Colonic mucosa (tissue), 4 donors: ENCODE measurements around the gene PLXND1. TPM values are rescaled to one million over a fixed set of nuclear protein-coding genes. Genes with fewer than 3 reads are reported as not detected.

Experiments
- DNase-seq: peaks from one replicate; pipeline ENCODE4 v3.0.0-alpha.2; 2020
- H3K27ac ChIP-seq: fragments of 200-600 bp; one replicate; pipeline ENCODE4 v1.8.0; 2021
- H3K27me3 ChIP-seq: fragments of 200-600 bp; one replicate; pipeline ENCODE4 v1.8.0; 2021
- H3K36me3 ChIP-seq: fragments of 200-600 bp; one replicate; pipeline ENCODE4 v1.8.0; 2021
- H3K4me1 ChIP-seq: fragments of 200-600 bp; one replicate; pipeline ENCODE4 v1.8.0; 2021; ENCODE audit warnings: mild to moderate bottlenecking
- H3K4me3 ChIP-seq: fragments of 200-600 bp; one replicate; pipeline ENCODE4 v1.8.0; 2021
- H3K9ac ChIP-seq, 2 donors: one replicate each; pipeline ENCODE4 v1.7.0; 2013; ENCODE audit warnings: control low read depth in 2 of 2, low read depth in 2 of 2, low read length in 2 of 2
- H3K9me3 ChIP-seq: fragments of 200-600 bp; one replicate; pipeline ENCODE4 v1.8.0; 2021
- CTCF ChIP-seq: fragments of 200-600 bp; IDR thresholded peaks from one replicate; pipeline ENCODE4 v1.8.0; 2022; ENCODE audit warnings: antibody characterized with exemption, mild to moderate bottlenecking
- intact Hi-C: fragments of 100-400 bp; cut with DNase I; formaldehyde crosslinking; loops from one replicate; pipeline ENCODE4 v1.14.1; 2022
- total RNA-seq, 2 donors: library from RNA; stranded (reverse); fragmentation: NEBNext Ultra II Directional in 1 of 2; extraction: Animal tissue kit (Norgen Biotek cat#: 25700) in 1 of 2; gene quantifications; one replicate each; pipeline ENCODE4 v1.2.1, GENCODE V29; 2021
- donor health status: healthy.
- donor health status: DM: no; HTN: no; CAD: no.
- donor health status: DM: no; HTN: no; CAD: no.

PLXND1 gene
- total RNA-seq, 2 donors from 2014 or later = 25.6 to 26.7 TPM

DNA sequence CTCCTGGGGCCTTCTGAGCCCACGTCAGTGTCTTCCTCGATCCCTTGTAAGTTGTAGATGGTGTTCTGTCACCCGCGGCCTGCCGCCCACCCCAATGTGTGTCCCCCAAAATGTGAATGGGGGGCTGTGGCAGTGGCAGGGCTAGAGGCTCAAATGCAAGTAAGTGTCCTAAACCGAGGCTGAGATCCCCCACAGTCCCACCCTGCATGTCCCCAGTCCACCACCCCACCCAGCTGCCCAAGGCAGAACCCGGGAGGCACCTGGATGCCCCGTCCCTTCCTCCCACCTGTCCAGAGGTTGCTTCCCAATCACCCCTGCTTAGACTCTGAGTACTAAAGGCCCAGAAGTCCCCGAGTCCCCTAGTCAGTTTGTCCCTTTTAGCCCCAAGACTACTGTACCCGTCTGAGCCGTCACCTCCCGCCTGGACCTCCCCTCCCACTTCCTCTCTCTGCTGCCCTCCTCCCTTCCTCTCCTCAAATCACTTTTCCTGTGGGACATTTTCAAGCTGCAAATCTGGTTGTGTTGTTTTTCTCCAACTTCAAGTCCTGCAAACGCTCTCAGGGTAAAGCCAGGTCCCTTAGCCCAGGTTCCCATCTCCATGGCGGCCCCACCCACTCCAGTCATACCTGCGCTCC, 11.8 kb upstream of the PLXND1 start:
- H3K4me1 ChIP-seq = no peaks in the 10 kb centered on the region
- H3K9ac ChIP-seq = no peak overlapping the region
- no peak overlapping the region for H3K4me3 ChIP-seq
- no peaks in the 10 kb centered on the region for H3K27me3 ChIP-seq
- H3K27ac ChIP-seq = no peak overlapping the region
- intact Hi-C loops = no loop called here
- H3K9me3 ChIP-seq = no peaks in the 10 kb centered on the region
- no peaks in the 10 kb centered on the region for H3K36me3 ChIP-seq
- no peak for DNase-seq
- TF ChIP-seq CTCF = no peak

GRCh38 chr3:129617381-129618185, 11.1 kb upstream of the PLXND1 start:
- Histone ChIP-seq H3K4me1 (no peaks in the 10 kb centered on the region), H3K27ac (peak overlapping the region; percentile 23), H3K36me3 (no peaks in the 10 kb centered on the region), H3K9me3 (no peaks in the 10 kb centered on the region), H3K27me3 (no peaks in the 10 kb centered on the region), H3K4me3 (no peak overlapping the region), H3K9ac (no peak overlapping the region)
- TF ChIP-seq CTCF = no peak
- DNase-seq = no peak
- intact Hi-C loops = no loop called here

DNA sequence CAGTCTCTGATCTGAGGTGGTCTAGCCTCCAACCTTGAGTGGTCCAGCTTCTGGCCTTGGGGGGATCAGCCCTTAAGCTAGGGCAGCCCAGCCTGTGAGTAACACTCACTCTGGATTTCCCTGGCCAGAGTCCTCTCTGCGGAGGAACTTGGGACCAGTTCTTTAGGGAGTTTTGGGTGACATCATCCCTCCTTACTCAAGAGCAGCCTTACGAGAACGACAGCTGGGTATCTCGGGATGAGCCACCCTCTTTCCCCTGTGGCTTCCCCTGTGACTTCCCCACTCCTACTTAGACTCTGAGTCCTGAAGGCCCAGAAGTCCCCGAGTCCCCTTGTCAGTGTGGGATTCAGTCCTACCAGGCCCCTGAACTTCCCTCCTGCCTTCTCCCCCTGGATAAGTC, 10.2 kb upstream of the PLXND1 start:
- H3K27me3 ChIP-seq = no peaks in the 10 kb centered on the region
- intact Hi-C loops = no loop called here
- DNase-seq = peak; percentile 39

DNA sequence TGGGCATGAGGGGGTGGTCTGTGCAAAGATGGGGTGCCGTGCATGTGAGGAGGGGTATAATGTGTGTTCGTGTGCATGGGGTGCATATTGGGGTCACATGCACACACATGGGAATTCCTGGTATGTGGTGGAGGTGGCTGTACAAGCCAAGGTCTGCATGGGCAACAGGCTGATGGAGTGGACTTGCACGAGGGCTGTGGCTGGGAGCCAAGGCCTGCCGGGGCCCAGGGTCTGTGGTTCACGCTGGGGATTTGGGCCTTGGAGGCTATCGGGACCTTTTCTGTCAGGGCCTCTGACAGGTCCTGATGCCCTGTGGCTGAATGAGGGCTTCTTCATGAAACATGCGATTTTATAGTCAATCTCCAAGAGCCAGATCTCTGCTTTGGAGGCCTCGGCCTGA, 9.8 kb upstream of the PLXND1 start:
- Histone ChIP-seq H3K4me1 (no peaks in the 10 kb centered on the region), H3K9ac (peak overlapping the region; percentile 3 to 40), H3K27ac (peak overlapping the region; percentile 23), H3K36me3 (no peaks in the 10 kb centered on the region), H3K27me3 (no peaks in the 10 kb centered on the region), H3K4me3 (no peak overlapping the region), H3K9me3 (no peaks in the 10 kb centered on the region)
- TF ChIP-seq CTCF = no peak
- peak; percentile 22 for DNase-seq
- intact Hi-C loops = no loop called here

More for the DNA sequence above, 10.2 kb upstream of the PLXND1 start:
- H3K36me3 ChIP-seq = no peaks in the 10 kb centered on the region
- no peak for TF ChIP-seq CTCF
- H3K27ac ChIP-seq = peak overlapping the region; percentile 23
- no peak overlapping the region for H3K4me3 ChIP-seq
- no peaks in the 10 kb centered on the region for H3K4me1 ChIP-seq
- H3K9ac ChIP-seq = peak overlapping the region; percentile 12 to 40
- H3K9me3 ChIP-seq = no peaks in the 10 kb centered on the region

DNA sequence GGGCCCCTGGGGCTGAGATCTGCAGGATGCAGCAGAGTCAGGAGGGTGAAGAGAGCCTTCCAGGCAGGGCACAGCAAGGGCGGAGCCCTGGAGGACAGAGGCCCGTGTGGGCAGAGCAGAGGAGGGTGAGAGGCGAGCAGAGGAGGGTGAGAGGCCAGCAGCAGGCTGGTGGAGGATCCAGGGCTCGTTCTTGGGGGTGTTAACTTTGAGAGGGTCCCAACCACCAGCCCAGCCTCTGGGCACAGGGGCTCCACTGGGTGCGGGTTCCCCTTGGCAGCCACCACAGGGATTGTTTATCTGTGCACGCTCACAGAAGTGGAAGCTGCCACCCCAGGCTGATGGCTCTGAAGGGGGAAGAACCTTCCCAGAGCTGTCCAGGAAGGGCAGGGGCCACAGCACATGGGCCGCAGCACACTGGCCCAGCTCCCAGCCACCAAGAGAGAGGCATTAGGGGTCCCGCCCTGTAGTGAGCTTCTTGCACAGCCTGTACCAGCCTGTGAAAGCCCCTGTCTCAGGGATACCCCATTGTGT, 9.3 kb upstream of the PLXND1 start:
- Histone ChIP-seq H3K27ac (peak overlapping the region; percentile 23), H3K4me1 (no peaks in the 10 kb centered on the region), H3K27me3 (no peaks in the 10 kb centered on the region), H3K9ac (peak overlapping the region in 1 of 2 donors; percentile 37), H3K4me3 (no peak overlapping the region), H3K9me3 (no peaks in the 10 kb centered on the region), H3K36me3 (no peaks in the 10 kb centered on the region)
- DNase-seq = peak; percentile 35
- intact Hi-C loops = no loop called here
- TF ChIP-seq CTCF = no peak
